ENCODE data around the gene KRT4.

KRT4 gene

GRCh38 chr12:52818388-52818787 is 4.5 kb upstream of the KRT4 start:
- TF ChIP-seq TAF1 (IDR thresholded peaks at IDR 0.05; ENCODE audit: low read depth) = no peak
- no peak for TF ChIP-seq USF1 (IDR thresholded peaks at IDR 0.05)
- no peak for TF ChIP-seq ZBTB7A (IDR thresholded peaks at IDR 0.05; ENCODE audit: low read depth)
- TF ChIP-seq CEBPB (IDR thresholded peaks at IDR 0.05) = no peak
- TF ChIP-seq TEAD4 (IDR thresholded peaks at IDR 0.05) = no peak
- TF ChIP-seq REST (IDR thresholded peaks at IDR 0.05; ENCODE audit: low read depth) = no peak
- no peak for TF ChIP-seq RAD21 (IDR thresholded peaks at IDR 0.05; ENCODE audit: low read depth)
- no peak for TF ChIP-seq FOXM1 (IDR thresholded peaks at IDR 0.05; ENCODE audit: borderline replicate concordance, low read depth)
- TF ChIP-seq MAX (IDR thresholded peaks at IDR 0.05) = no peak
- TF ChIP-seq TCF12 (IDR thresholded peaks at IDR 0.05; ENCODE audit: low read depth) = no peak
- TF ChIP-seq EP300 (IDR thresholded peaks at IDR 0.05; ENCODE audit: borderline replicate concordance) = no peak
- no peak for TF ChIP-seq EGR1 (IDR thresholded peaks at IDR 0.05)
- no peak for TF ChIP-seq NFIC (IDR thresholded peaks at IDR 0.05)
- no peak for TF ChIP-seq YY1 (IDR thresholded peaks at IDR 0.05; ENCODE audit: low read depth)
- no peak for TF ChIP-seq CREB1 (IDR thresholded peaks at IDR 0.05; ENCODE audit: low read depth)

- TF ChIP-seq FOXM1 (IDR thresholded peaks at IDR 0.05; ENCODE audit: borderline replicate concordance, low read depth) (no peak), USF1 (IDR thresholded peaks at IDR 0.05) (no peak), YY1 (IDR thresholded peaks at IDR 0.05; ENCODE audit: low read depth) (no peak), TAF1 (IDR thresholded peaks at IDR 0.05; ENCODE audit: low read depth) (no peak), TCF12 (IDR thresholded peaks at IDR 0.05; ENCODE audit: low read depth) (no peak), MAX (IDR thresholded peaks at IDR 0.05) (no peak), REST (IDR thresholded peaks at IDR 0.05; ENCODE audit: low read depth) (no peak), CEBPB (IDR thresholded peaks at IDR 0.05) (no peak), TEAD4 (IDR thresholded peaks at IDR 0.05) (no peak), EGR1 (IDR thresholded peaks at IDR 0.05) (no peak), EP300 (IDR thresholded peaks at IDR 0.05; ENCODE audit: borderline replicate concordance) (no peak), NFIC (IDR thresholded peaks at IDR 0.05) (no peak), CREB1 (IDR thresholded peaks at IDR 0.05; ENCODE audit: low read depth) (no peak), RAD21 (IDR thresholded peaks at IDR 0.05; ENCODE audit: low read depth) (no peak), ZBTB7A (IDR thresholded peaks at IDR 0.05; ENCODE audit: low read depth) (no peak)
These were observed 3.9 kb upstream of the KRT4 start for GRCh38 chr12:52817699-52818238.

- TF ChIP-seq TEAD4 (IDR thresholded peaks at IDR 0.05) (no peak), ZBTB7A (IDR thresholded peaks at IDR 0.05; ENCODE audit: low read depth) (no peak), MAX (IDR thresholded peaks at IDR 0.05) (no peak), REST (IDR thresholded peaks at IDR 0.05; ENCODE audit: low read depth) (no peak), CEBPB (IDR thresholded peaks at IDR 0.05) (no peak), RAD21 (IDR thresholded peaks at IDR 0.05; ENCODE audit: low read depth) (no peak), CREB1 (IDR thresholded peaks at IDR 0.05; ENCODE audit: low read depth) (no peak), EGR1 (IDR thresholded peaks at IDR 0.05) (no peak), TCF12 (IDR thresholded peaks at IDR 0.05; ENCODE audit: low read depth) (no peak), EP300 (IDR thresholded peaks at IDR 0.05; ENCODE audit: borderline replicate concordance) (no peak), NFIC (IDR thresholded peaks at IDR 0.05) (no peak), FOXM1 (IDR thresholded peaks at IDR 0.05; ENCODE audit: borderline replicate concordance, low read depth) (no peak), YY1 (IDR thresholded peaks at IDR 0.05; ENCODE audit: low read depth) (no peak), TAF1 (IDR thresholded peaks at IDR 0.05; ENCODE audit: low read depth) (no peak), USF1 (IDR thresholded peaks at IDR 0.05) (no peak)
These were observed 3.2 kb upstream of the KRT4 start for GRCh38 chr12:52817003-52817698.

All from Ishikawa (cell line).